Neural crest cell (in vitro differentiated cells): ENCODE data around the gene ASPSCR1. TPM values are rescaled to one million over a fixed set of nuclear protein-coding genes. Genes with fewer than 3 reads are reported as not detected.
A peak's percentile ranks its signal among the peaks of the same experiment; 100 is the strongest.

ENCODE experiments used
- DNase-seq: peaks from one replicate; pipeline ENCODE4 v3.0.0; 2021; ENCODE audit warnings: low read depth, mixed read lengths, low spot score
- H3K27ac Mint-ChIP-seq: one replicate; pipeline ENCODE4 v1.8.0; 2021; ENCODE audit warnings: mild to moderate bottlenecking, mixed read lengths; ENCODE audit not compliant: unreplicated experiment
- H3K27me3 Mint-ChIP-seq: 2 replicates; pipeline ENCODE4 v1.8.0; 2021; ENCODE audit warnings: low read depth, mild to moderate bottlenecking, mixed read lengths
- H3K36me3 Mint-ChIP-seq: 2 replicates; pipeline ENCODE4 v1.8.0; 2021; ENCODE audit warnings: low read depth, mild to moderate bottlenecking, mixed read lengths
- H3K4me1 Mint-ChIP-seq: 2 replicates; pipeline ENCODE4 v1.8.0; 2021; ENCODE audit warnings: mixed read lengths
- H3K4me3 Mint-ChIP-seq: one replicate; pipeline ENCODE4 v1.8.0; 2021; ENCODE audit warnings: mild to moderate bottlenecking, mixed read lengths
- H3K9me3 Mint-ChIP-seq: 2 replicates; pipeline ENCODE4 v1.8.0; 2021; ENCODE audit warnings: mixed read lengths
- CTCF ChIP-seq: fragments of 200-600 bp; sonication (generic); conservative IDR thresholded peaks from 2 replicates; pipeline ENCODE4 v1.5.0; 2021; ENCODE audit warnings: antibody characterized with exemption, mild to moderate bottlenecking
- total RNA-seq: library from RNA; stranded (reverse); gene quantifications from 2 replicates; pipeline ENCODE4 v1.2.1, GENCODE V29; 2021

The ASPSCR1 gene
- total RNA-seq, 1 donor from 2014 or later: 51.9 TPM

GRCh38 chr17:81987161-81987770 is 9.8 kb downstream of the ASPSCR1 start:
- H3K4me1 Mint-ChIP-seq: peaks cover 17% of the 10 kb centered on the region
- no peak overlapping the region for H3K27ac Mint-ChIP-seq
- no peaks in the 10 kb centered on the region for H3K27me3 Mint-ChIP-seq
- H3K4me3 Mint-ChIP-seq: no peak overlapping the region
- H3K36me3 Mint-ChIP-seq: peaks cover 13% of the 10 kb centered on the region
- H3K9me3 Mint-ChIP-seq: no peaks in the 10 kb centered on the region
- DNase-seq: no peak
- no peak for TF ChIP-seq CTCF

DNA sequence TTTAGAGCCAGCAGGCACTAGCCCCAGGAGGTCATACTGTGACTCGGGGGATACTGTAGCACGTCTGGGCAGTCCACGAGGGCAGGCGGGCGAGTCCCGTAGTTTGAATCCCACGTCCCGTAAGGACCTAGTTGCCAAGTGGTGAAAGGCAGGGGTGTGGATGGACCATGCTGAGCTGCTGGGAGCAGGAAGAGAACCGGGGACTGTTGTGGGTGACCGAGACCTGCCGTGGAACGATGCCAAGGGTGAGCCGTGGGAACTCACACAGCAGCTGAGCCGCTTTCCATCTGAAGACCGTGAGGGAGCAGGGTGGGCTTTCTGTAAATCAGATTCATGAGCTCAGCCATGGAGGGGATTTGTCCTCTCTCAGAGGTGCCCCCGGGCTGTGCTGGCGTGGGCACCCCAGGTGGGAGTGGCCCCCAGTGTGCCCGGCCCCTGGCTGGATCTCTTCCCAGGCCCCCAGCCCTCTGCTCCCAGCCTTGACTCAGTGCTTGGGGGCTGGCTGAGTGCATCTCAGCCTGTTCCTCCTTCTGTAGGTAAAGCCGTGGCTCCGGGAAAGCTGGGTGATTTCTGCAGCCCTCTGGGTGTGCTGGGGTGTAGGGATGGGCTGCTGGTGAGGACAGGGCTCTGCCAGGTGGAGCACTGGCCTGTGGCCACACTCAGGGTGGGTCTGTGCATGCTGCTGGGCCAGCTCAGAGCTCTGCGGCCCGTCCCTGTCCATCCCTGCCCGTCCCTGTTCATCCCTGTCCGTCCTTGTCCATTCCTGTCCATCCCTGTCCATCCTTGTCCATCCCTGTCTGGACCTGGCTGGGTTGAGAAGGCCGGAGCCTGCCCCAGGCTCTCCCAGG is 13.6 kb downstream of the ASPSCR1 start:
- H3K27ac Mint-ChIP-seq: peak overlapping the region; percentile 89
- peaks cover 36% of the 10 kb centered on the region for H3K4me1 Mint-ChIP-seq
- DNase-seq: no peak
- peaks cover 10% of the 10 kb centered on the region for H3K36me3 Mint-ChIP-seq
- H3K4me3 Mint-ChIP-seq: peak overlapping the region; percentile 61
- no peak for TF ChIP-seq CTCF
- H3K27me3 Mint-ChIP-seq: no peaks in the 10 kb centered on the region
- no peaks in the 10 kb centered on the region for H3K9me3 Mint-ChIP-seq

DNA sequence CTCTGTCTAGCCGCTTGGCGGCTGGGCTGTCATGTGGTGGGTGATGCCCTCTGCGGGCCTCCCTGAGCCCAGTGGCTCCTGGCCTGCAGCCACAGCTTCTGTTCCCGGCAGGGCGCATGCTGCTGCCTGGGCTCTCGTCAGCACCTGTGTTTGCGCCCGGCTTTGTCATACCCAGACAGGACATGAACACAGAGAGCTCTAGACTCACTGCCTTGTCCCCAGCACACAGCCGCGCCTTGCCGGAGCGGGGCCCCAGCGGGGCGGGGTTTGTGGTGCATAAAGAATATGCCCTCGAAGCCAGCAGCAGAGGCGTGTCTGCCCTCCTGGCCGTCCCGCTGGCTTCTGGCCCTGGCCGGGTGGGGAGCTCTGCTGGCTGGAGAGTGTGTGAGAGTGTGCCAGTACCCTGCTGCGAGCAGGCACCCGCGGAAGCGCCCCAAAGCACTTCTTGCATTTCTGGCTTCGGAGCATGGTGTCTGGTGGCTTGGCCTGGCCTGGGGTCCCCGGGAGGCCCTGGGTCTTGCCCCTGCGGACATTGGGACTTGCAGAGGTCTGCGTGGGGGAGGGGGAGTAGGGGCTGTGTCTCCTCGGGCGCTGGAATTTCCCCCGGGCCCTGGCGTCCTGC is 14.4 kb downstream of the ASPSCR1 start:
- Mint-ChIP-seq H3K9me3 (no peaks in the 10 kb centered on the region), H3K4me1 (peaks cover 36% of the 10 kb centered on the region), H3K27ac (peak overlapping the region; percentile 96), H3K36me3 (peaks cover 5% of the 10 kb centered on the region), H3K27me3 (no peaks in the 10 kb centered on the region), H3K4me3 (peak overlapping the region; percentile 57)
- TF ChIP-seq CTCF: no peak
- DNase-seq: peak; percentile 66

DNA sequence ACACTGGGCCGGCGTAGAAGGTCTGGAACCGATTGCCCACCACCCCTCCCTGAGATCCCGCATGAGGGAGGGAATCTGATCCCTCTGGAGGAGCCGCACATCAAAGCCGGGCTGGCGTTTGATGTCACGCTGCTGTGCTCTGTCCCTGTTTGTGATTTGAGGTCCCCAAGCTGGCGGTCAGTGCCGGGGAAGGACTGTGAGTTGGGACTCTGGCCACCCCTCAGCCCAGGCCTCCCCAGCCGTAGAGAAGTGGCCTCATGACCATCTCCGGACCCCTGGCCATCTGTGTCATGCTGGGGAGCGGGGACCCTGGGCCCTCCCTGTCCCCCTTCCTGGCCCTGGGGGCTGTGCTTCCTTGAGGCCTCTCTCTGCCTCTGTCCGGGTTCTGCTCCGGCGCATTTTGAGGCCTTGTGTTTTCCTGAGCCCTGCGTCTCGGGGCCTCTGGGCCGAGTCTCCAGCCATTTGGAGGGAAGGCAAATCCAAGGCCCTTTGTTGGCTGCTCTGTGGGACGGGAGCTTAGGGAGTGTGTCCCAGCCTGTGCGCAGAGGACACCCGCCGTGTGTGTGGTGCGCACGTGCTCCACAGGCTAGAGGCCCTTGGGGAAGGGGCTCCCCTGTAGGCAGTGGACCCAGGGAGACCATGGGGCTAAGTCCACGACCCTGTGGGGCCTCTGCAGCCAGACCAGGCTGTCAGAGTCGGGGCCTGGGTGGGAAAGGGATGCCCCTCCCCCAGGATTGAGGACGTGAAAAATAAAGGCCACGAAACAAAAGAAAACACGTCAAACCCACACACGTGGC is 15.1 kb downstream of the ASPSCR1 start:
- TF ChIP-seq CTCF: no peak
- Mint-ChIP-seq H3K27me3 (no peaks in the 10 kb centered on the region), H3K36me3 (peaks cover 5% of the 10 kb centered on the region), H3K4me1 (peaks cover 36% of the 10 kb centered on the region), H3K9me3 (no peaks in the 10 kb centered on the region), H3K4me3 (peak overlapping the region; percentile 57), H3K27ac (peak overlapping the region; percentile 96)
- no peak for DNase-seq
